Measurements from ENCODE around the gene OR6C1.
"Not testable (repeated sequence)": the region's sequence is repeated elsewhere in the genome, so short reads cannot be mapped to it uniquely, and the experiment has no call there.

OR6C1 gene

DNA sequence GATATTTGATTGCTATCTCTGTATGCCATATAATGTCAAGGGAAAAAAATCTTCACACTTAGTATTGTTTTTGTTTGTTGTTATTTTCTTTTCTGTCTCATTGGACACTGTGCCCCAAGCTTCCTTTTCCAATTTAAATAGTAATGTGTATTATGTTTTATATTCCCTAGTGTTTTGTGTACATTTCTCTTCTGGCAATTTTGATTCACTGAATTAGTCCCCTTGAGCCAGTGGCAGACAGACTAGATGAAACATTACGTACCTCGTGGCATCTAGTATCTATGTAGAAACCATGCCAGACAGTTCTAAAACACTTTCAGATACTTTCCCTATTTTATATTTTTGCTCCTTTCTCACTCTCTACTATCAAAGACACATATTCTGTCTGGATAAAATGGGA is at the start of gene OR6C1:
Gene OR6C1, plus strand, starts transcription at position 301 of the 400 bp plus-strand sequence. CDS start 6,257 bp downstream, outside the sequence.
- no peak for DNase-seq

DNA sequence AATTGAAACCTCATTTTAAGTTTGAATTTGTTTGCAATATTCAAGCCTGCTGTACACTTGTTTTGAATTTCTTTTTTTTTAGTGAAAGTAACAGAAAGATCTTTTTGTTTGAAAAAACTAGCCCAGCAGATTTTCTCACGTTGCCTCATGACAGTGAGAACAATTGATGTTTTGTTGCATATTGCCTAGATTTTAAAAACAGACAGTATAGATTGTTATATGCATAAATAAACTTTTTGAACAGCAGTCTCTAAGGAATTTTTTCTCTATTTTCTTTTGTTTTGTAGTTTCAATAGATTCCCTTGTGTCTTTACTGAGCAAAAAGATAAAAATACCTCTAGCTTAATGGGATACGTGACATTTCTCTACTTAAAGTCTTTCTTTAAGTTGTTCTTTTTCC is 33.2 kb upstream of the OR6C1 start:
- no peak for DNase-seq

DNA sequence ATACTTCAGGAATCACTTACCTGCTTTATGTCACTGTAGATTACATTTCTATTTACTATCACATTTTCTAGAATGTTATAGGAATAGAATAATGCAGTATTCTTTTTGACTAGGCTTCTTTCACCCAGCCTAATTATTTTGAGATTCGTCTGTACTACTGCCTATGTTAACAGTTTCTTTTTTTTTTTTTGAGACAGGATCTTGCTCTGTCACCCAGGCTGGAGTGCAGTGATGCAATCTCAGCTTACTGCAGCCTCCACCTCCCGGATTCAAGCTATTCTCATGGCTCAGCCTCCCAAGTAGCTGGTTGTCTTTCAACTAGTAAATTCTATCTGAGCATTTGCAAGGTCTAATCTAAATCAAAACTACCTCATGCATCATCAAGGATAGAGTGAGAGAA is 24.1 kb upstream of the OR6C1 start:
- DNase-seq, result no peak

GRCh38 chr12:55296469-55296868 is 17.7 kb upstream of the OR6C1 start, which contains the start of gene OR6C6:
OR6C6 (minus strand) TSS chr12:55296569; CDS start chr12:55295232, 1,337 bp downstream.
- DNase-seq, result no peak

- no peak for DNase-seq
Measured at GRCh38 chr12:55320201-55320600, 6.1 kb downstream of the OR6C1 start.

GRCh38 chr12:55325801-55326200 is 11.7 kb downstream of the OR6C1 start:
- DNase-seq, result not testable (repeated sequence)

DNA sequence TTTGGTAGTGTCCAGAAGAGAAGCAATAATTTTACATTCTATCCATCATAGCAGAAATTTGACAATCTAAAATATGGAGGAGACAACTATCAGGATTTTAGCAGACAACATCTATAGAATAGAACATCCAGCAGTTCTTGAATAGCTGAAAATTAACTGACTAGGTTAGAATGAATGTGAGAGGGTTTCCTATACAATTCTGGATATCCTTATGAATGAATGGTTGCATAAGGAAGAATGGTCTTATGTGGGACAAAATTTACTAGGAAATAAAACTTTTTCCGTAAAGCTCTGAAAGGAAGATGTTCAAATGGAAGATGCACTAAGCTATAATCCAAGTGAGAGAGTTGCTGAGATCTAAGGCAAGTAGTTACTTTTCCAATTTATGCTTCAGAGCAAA is 16.3 kb downstream of the OR6C1 start, which contains the start of gene OR6C3:
Gene OR6C3, plus strand, starts transcription at position 301 of the 400 bp plus-strand sequence. CDS start 955 bp downstream, outside the sequence.
- DNase-seq, result no peak

DNA sequence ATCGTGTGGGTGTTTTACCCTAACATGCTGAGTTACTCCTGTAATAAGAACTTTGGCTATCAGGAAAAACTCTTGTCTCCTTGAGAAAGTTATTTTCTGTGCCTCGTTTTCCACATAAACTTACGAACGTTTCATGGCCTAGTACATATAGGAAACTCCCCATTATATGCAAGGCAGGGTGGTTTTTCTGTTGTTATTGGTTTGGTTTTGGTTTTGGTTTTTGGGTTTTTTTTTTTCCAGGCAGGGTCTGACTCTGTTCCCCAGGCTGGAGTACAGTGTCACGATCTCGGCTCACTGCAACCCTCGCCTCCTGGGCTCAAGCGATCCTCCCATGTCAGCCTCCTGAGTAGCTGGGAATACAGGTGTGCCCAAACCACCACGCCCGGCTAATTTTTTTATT is 21.9 kb downstream of the OR6C1 start:
- DNase-seq, result no peak

- DNase-seq, result not testable (repeated sequence)
Measured at GRCh38 chr12:55355338-55355737, 41.2 kb downstream of the OR6C1 start.

- DNase-seq, result no peak
Measured at GRCh38 chr12:55362675-55363074, 48.5 kb downstream of the OR6C1 start, which contains the start of gene OR6C75. OR6C75 (plus strand) TSS chr12:55362975; CDS start chr12:55365111, 2,136 bp downstream.

DNA sequence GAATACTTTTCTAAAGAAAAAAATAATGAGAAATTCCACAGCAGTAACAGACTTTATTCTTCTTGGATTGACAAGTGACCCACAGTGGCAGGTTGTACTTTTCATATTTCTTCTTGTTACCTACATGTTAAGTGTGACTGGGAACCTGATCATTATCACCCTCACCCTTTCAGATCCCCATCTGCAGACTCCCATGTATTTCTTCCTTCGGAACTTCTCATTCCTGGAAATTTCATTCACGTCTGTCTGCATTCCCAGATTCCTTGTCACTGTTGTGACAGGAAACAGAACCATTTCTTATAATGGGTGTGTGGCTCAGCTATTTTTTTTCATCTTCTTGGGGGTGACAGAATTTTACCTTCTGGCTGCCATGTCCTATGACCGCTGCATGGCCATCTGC is 50.9 kb downstream of the OR6C1 start:
- DNase-seq, result no peak
